ENCODE data around the gene SPATA6L. TPM values are rescaled to one million over a fixed set of nuclear protein-coding genes. Genes with fewer than 3 reads are reported as not detected.

SPATA6L gene
- total RNA-seq, 1 experiment from 2014 or later, result 0.57 TPM

GRCh38 chr9:4670591-4670990 is 4.3 kb upstream of the SPATA6L start:
- Histone ChIP-seq H4K20me1 (ENCODE audit: insufficient read depth) (no peaks in the 10 kb centered on the region), H3K9ac (ENCODE audit: low read length) (no peak overlapping the region), H3K4me1 (ENCODE audit: control insufficient read depth in 1 of 2, insufficient read depth in 2 of 2, low read length in 2 of 2) (peaks cover 3 to 4% of the 10 kb centered on the region in 2 experiments; a peak in 1 of 4 replicates), H3K4me3 (replicated peaks in 1 of 2; ENCODE audit: low read depth in 1 of 2, low read length in 2 of 2) (no peak overlapping the region), H3K36me3 (ENCODE audit: control insufficient read depth in 1 of 2, insufficient read depth in 2 of 2, low read length in 2 of 2) (no peaks in the 10 kb centered on the region), H3K4me2 (ENCODE audit: low read length) (no peak overlapping the region), H3K79me2 (ENCODE audit: insufficient read depth, low read length) (no peaks in the 10 kb centered on the region), H2AFZ (ENCODE audit: low read depth, low read length, poor library complexity, severe bottlenecking) (no peak overlapping the region), H3K27ac (ENCODE audit: low read depth, low read length) (no peak overlapping the region), H3K9me3 (ENCODE audit: control insufficient read depth in 1 of 2, insufficient read depth in 1 of 2, low read depth in 1 of 2, low read length in 2 of 2) (no peaks in the 10 kb centered on the region), H3K27me3 (ENCODE audit: insufficient read depth, low read length) (no peaks in the 10 kb centered on the region), H3K9me2 (ENCODE audit: insufficient read depth) (no peaks in the 10 kb centered on the region)
- intact Hi-C loops (cut with micrococcal nuclease), result no loop called here
- ChIA-PET CTCF (no interaction called here), POLR2A (interaction anchor here (1.2 kb wide), 1 partner anchor 9 kb away, joined by 3 read pairs; the partner anchor contains the start of gene CDC37L1), RAD21 (ENCODE audit: low non-redundant PET in 1 of 2, low total read pairs in 2 of 2, uncharacterized antibody in 2 of 2, unreplicated experiment in 2 of 2) (no interaction called here)
- ATAC-seq, result no peak
- TF ChIP-seq, protein P1, sequence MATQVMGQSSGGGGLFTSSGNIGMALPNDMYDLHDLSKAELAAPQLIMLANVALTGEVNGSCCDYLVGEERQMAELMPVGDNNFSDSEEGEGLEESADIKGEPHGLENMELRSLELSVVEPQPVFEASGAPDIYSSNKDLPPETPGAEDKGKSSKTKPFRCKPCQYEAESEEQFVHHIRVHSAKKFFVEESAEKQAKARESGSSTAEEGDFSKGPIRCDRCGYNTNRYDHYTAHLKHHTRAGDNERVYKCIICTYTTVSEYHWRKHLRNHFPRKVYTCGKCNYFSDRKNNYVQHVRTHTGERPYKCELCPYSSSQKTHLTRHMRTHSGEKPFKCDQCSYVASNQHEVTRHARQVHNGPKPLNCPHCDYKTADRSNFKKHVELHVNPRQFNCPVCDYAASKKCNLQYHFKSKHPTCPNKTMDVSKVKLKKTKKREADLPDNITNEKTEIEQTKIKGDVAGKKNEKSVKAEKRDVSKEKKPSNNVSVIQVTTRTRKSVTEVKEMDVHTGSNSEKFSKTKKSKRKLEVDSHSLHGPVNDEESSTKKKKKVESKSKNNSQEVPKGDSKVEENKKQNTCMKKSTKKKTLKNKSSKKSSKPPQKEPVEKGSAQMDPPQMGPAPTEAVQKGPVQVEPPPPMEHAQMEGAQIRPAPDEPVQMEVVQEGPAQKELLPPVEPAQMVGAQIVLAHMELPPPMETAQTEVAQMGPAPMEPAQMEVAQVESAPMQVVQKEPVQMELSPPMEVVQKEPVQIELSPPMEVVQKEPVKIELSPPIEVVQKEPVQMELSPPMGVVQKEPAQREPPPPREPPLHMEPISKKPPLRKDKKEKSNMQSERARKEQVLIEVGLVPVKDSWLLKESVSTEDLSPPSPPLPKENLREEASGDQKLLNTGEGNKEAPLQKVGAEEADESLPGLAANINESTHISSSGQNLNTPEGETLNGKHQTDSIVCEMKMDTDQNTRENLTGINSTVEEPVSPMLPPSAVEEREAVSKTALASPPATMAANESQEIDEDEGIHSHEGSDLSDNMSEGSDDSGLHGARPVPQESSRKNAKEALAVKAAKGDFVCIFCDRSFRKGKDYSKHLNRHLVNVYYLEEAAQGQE (IDR thresholded peaks at IDR 0.05; ENCODE audit: low read depth), result no peak
- no peak for TF ChIP-seq CTCF (IDR thresholded peaks at IDR 0.05 in 2 of 3, conservative IDR thresholded peaks at IDR 0.05 in 1 of 3; ENCODE audit: borderline replicate concordance in 1 of 3, insufficient read depth in 1 of 3, low read depth in 2 of 3, low read length in 2 of 3)
- TF ChIP-seq EZH2phosphoT487 (IDR thresholded peaks at IDR 0.05; ENCODE audit: borderline replicate concordance), result no peak
- TF ChIP-seq RAD21 (IDR thresholded peaks at IDR 0.05; ENCODE audit: low read depth), result no peak
- no TSS peak for BruUV-seq (replicated peaks)
- DNase-seq (ENCODE audit: low read depth, low spot score), result no peak

Measured in HCT116 (cell line).